Esophagus squamous epithelium (tissue), 5 donors: Measurements from ENCODE around the gene ATXN1. TPM values are rescaled to one million over a fixed set of nuclear protein-coding genes. Genes with fewer than 3 reads are reported as not detected.

ENCODE experiments used
- DNase-seq: peaks from one replicate; lab custom pipeline; 2025; lab: John Stamatoyannopoulos, UW
- H3K27ac ChIP-seq, 4 donors: fragments of 200-600 bp; sonication (generic); one replicate each; pipeline ENCODE4 v1.5.1; 2016 to 2019; ENCODE audit warnings: mild to moderate bottlenecking in 1 of 4
- H3K27me3 ChIP-seq, 4 donors: fragments of 200-600 bp; sonication (generic); 1 replicate in 3 of 4; 2 replicates in 1 of 4; pipeline versions ENCODE4 v1.5.1 to v1.6.0; 2017 to 2021; ENCODE audit warnings: antibody characterized with exemption in 1 of 4
- H3K36me3 ChIP-seq, 3 donors: fragments of 200-600 bp; sonication (generic); one replicate each; pipeline ENCODE4 v1.5.1; 2016 to 2019
- H3K4me1 ChIP-seq, 3 donors: fragments of 200-600 bp; sonication (generic); one replicate each; pipeline ENCODE4 v1.5.1; 2017 to 2019
- H3K4me3 ChIP-seq, 4 donors: fragments of 200-600 bp; sonication (generic); 1 replicate in 3 of 4; 2 replicates in 1 of 4; pipeline ENCODE4 v1.5.1; 2016 to 2019; ENCODE audit warnings: mild to moderate bottlenecking in 2 of 4, moderate library complexity in 1 of 4
- H3K9me3 ChIP-seq, 3 donors: fragments of 200-600 bp; sonication (generic); one replicate each; pipeline ENCODE4 v1.5.1; 2016 to 2019
- POLR2A ChIP-seq, 4 donors: fragments of 450-650 bp; IDR thresholded peaks; one replicate each; pipeline ENCODE4 v1.6.1; 2017; ENCODE audit warnings: antibody characterized with exemption in 4 of 4, mild to moderate bottlenecking in 4 of 4, moderate library complexity in 3 of 4
- WGBS, 2 donors: methylation state at CpG; one replicate each; pipeline ENCODE4 v1.1.5; 2018; 5-methylcytosine and 5-hydroxymethylcytosine counted together
- intact Hi-C: fragments of 100-400 bp; cut with DNase I; formaldehyde crosslinking; loops from one replicate; pipeline ENCODE4 v1.15.0; 2022
- total RNA-seq, 4 donors: library from RNA; depleted of rRNA; stranded (reverse); fragments of >200 nt; gene quantifications; one replicate each; pipeline ENCODE4 v1.1.0, GENCODE V29; 2016
- TF ChIP-seq, protein P1 (sequence below), 6 experiments: fragments of 450-650 bp in 4 of 6; fragments of 200-600 bp in 2 of 6; sonication (generic) in 2 of 6; IDR thresholded peaks; one replicate each; pipeline ENCODE4 v1.5.1; 2016 to 2019; ENCODE audit warnings: antibody characterized with exemption in 6 of 6, mild to moderate bottlenecking in 4 of 6, moderate library complexity in 4 of 6
- donor health status: DM: yes; HTN: yes; CAD: no.

Gene ATXN1
- total RNA-seq, 4 donors from 2014 or later = 17.5 to 50.5 (median 28.5) TPM

DNA sequence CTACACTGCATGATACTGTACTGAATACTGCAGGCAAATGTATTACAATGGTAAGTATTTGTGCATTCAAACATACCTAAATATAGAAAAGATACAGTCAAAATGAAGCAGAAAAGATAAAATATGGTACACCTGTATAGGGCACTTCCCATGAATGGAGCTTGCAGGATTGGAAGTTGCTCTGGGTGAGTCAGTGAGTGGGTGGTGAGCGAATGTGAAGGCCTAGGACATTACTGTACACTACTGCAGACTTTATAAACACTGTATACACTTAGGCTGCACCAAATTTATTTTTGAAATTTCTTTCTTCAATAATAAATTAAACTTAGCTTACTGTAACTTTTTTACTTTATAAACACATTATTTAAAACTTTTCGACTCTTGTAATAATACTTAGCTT is 213.1 kb downstream of the ATXN1 start:
- Histone ChIP-seq H3K9me3 (no peaks in the 10 kb centered on the region), H3K36me3 (peaks cover 0 to 62% (median 0%) of the 10 kb centered on the region in 3 donors), H3K4me3 (no peak overlapping the region), H3K27ac (no peak overlapping the region), H3K27me3 (no peaks in the 10 kb centered on the region), H3K4me1 (peaks cover 0 to 16% (median 0%) of the 10 kb centered on the region in 3 donors)
- intact Hi-C loops = no loop called here
- 72 to 89% methylated on average over 2 of the region's 2 CpGs for WGBS, 2 donors
- no peak for DNase-seq
- no peak for TF ChIP-seq POLR2A (IDR thresholded peaks at IDR 0.05)

DNA sequence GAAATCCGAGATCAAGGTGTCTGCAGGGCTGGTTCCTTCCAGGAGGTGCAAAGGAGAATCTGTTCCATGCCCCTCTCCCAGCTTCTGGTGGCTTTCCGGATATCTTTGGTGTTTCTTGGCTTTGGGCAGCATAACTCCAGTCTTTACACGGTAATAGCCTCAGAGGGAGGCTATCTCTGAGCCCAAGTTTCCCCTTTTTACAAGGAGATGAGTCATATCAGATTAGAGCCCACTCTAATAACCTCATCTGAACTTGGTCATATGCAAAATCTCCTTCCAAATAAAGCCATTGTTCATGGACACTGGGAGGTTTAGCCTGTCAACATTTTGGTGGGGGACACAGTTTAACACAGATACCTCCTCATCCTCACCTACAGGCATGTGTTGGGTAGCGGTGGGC is 213.7 kb downstream of the ATXN1 start:
- Histone ChIP-seq H3K4me3 (no peak overlapping the region), H3K36me3 (peaks cover 0 to 56% (median 0%) of the 10 kb centered on the region in 3 donors), H3K27ac (no peak overlapping the region), H3K4me1 (peaks cover 0 to 16% (median 0%) of the 10 kb centered on the region in 3 donors), H3K27me3 (no peaks in the 10 kb centered on the region), H3K9me3 (no peaks in the 10 kb centered on the region)
- 83 to 86% methylated on average over 3 to 4 of the region's 4 CpGs for WGBS, 2 donors
- intact Hi-C loops = no loop called here
- no peak for DNase-seq
- TF ChIP-seq, protein P1, sequence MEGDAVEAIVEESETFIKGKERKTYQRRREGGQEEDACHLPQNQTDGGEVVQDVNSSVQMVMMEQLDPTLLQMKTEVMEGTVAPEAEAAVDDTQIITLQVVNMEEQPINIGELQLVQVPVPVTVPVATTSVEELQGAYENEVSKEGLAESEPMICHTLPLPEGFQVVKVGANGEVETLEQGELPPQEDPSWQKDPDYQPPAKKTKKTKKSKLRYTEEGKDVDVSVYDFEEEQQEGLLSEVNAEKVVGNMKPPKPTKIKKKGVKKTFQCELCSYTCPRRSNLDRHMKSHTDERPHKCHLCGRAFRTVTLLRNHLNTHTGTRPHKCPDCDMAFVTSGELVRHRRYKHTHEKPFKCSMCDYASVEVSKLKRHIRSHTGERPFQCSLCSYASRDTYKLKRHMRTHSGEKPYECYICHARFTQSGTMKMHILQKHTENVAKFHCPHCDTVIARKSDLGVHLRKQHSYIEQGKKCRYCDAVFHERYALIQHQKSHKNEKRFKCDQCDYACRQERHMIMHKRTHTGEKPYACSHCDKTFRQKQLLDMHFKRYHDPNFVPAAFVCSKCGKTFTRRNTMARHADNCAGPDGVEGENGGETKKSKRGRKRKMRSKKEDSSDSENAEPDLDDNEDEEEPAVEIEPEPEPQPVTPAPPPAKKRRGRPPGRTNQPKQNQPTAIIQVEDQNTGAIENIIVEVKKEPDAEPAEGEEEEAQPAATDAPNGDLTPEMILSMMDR (IDR thresholded peaks at IDR 0.05) = no peak
- TF ChIP-seq POLR2A (IDR thresholded peaks at IDR 0.05) = no peak

DNA sequence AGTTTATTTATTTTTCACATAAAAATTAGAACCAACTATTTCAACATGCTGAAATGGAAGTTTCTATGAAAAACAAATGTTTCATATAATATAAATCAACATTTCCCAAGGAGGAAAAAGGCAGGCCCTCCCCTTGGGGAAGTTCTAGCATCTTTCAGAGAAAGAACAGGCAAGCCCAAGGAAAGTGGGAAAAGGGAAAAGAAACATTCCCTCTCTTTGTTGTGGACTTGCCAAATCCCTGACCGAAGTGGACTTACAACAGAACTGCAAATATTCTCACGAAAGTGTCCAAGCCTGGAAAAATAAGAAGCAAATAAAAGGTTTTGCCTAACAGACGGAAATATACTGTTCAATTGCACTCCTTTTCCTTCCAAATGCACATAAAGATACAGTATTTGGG is 214.4 kb downstream of the ATXN1 start:
- Histone ChIP-seq H3K27ac (no peak overlapping the region), H3K4me1 (peaks cover 0 to 21% (median 0%) of the 10 kb centered on the region in 3 donors), H3K27me3 (no peaks in the 10 kb centered on the region), H3K9me3 (no peaks in the 10 kb centered on the region), H3K4me3 (no peak overlapping the region), H3K36me3 (peaks cover 0 to 51% (median 0%) of the 10 kb centered on the region in 3 donors)
- intact Hi-C loops = no loop called here
- WGBS, 2 donors = 79 to 86% methylated on average over 3 of the region's 3 CpGs
- TF ChIP-seq, protein P1 (IDR thresholded peaks at IDR 0.05) = no peak
- no peak for TF ChIP-seq POLR2A (IDR thresholded peaks at IDR 0.05)
- no peak for DNase-seq

DNA sequence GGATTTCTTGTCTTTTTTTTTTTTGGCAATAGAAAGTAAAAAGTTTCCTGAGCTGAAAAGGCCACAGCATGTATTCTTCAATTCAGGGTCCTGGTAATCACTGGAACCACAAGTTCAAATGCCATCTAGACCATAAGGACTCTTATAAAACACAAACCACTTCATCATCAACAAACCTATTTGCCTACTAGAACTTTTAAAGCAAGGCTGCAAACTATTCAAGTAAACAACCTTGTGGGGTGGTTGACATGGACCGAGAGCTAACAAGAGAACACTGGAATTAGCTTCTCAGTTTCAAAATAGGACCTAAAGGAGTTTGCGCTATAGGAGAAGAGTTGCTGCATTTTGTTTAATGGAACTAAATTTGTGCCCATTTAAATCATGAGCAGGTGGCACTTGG is 215.9 kb downstream of the ATXN1 start:
- H3K9me3 ChIP-seq = no peaks in the 10 kb centered on the region
- H3K27me3 ChIP-seq = no peaks in the 10 kb centered on the region
- no peak for DNase-seq
- peaks cover 0 to 26% (median 0%) of the 10 kb centered on the region in 3 donors for H3K4me1 ChIP-seq
- H3K4me3 ChIP-seq = no peak overlapping the region
- intact Hi-C loops = no loop called here
- peaks cover 0 to 39% (median 0%) of the 10 kb centered on the region in 3 donors for H3K36me3 ChIP-seq
- TF ChIP-seq, protein P1 (IDR thresholded peaks at IDR 0.05) = no peak
- TF ChIP-seq POLR2A (IDR thresholded peaks at IDR 0.05) = no peak
- WGBS, 2 donors = 94 to 96% methylated on average over 2 of the region's 2 CpGs
- no peak overlapping the region for H3K27ac ChIP-seq

DNA sequence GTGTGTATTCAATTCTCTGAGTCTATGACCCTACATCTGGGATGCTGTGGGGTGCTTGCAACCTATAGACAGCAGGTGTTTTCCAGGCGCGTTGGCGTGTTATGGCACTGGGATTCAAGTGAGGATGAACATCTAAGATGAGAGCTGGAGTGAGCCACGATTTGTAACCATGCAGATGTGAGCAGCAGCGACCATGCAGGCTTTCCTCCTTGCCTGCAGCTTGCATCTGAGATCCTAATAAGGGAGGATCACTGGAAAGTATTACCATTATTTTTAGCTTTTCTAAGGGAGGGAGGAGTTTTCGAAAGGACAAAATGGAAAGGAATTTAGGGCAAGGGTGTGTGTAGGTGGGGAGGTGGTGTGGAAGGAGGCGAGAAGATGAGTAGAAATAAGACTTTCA is 216.7 kb downstream of the ATXN1 start:
- H3K27ac ChIP-seq = peak overlapping the region in 2 of 4 donors; percentile 41 to 44
- no peak for TF ChIP-seq POLR2A (IDR thresholded peaks at IDR 0.05)
- TF ChIP-seq, protein P1 (IDR thresholded peaks at IDR 0.05) = no peak
- no peaks in the 10 kb centered on the region for H3K27me3 ChIP-seq
- no peak overlapping the region for H3K4me3 ChIP-seq
- H3K36me3 ChIP-seq = peaks cover 0 to 34% (median 0%) of the 10 kb centered on the region in 3 donors
- H3K9me3 ChIP-seq = no peaks in the 10 kb centered on the region
- WGBS, 2 donors = 87 to 94% methylated on average over 7 of the region's 7 CpGs
- DNase-seq = no peak
- peaks cover 0 to 26% (median 0%) of the 10 kb centered on the region in 3 donors for H3K4me1 ChIP-seq
- intact Hi-C loops = no loop called here
